HepG2 (cell line): ENCODE results near the gene TAF12. TPM values are rescaled to one million over a fixed set of nuclear protein-coding genes. Genes with fewer than 3 reads are reported as not detected.
"Not testable (repeated sequence)": the region's sequence is repeated elsewhere in the genome, so short reads cannot be mapped to it uniquely, and the experiment has no call there.

Experiments used
- ATAC-seq: fragments of 200-7000 bp; cut with Tn5 transposase; 3 replicates; pipeline ENCODE4 v1.9.1; 2020; ENCODE audit warnings: mild to moderate bottlenecking, moderate library complexity
- BruUV-seq: library from RNA; stranded (reverse); fragments of 400-500 nt; replicated peaks from 2 replicates; lab custom pipeline; 2021; lab: Mats Ljungman, UMichigan
- CTCF ChIA-PET: fragments of 300-600 bp; formaldehyde crosslinking; extraction: SDS; loops from one replicate; lab custom pipeline; 2021; ENCODE audit warnings: low total read pairs, inconsistent platforms, low intra/inter-chr PET ratio; lab: Yijun Ruan, JAX
- POLR2A ChIA-PET: fragments of 350-600 bp; sonication (Branson Sonifier 250); formaldehyde crosslinking; loops from one replicate; lab custom pipeline; 2020; ENCODE audit warnings: antibody characterized with exemption, inconsistent platforms; lab: Yijun Ruan, JAX
- DNase-seq: peaks from one replicate; pipeline ENCODE4 v3.0.0-alpha.2; 2015; ENCODE audit warnings: low spot score
- FAIRE-seq: peaks from 3 replicates; lab custom pipeline; 2011; peaks lifted over from hg19 to GRCh38; lab: Jason Lieb, UNC
- H2AFZ ChIP-seq: one replicate; pipeline ENCODE4 v1.6.1; 2011; ENCODE audit warnings: low read length, inconsistent platforms
- H3K27ac ChIP-seq: fragments of 300-600 bp; 3 replicates; pipeline ENCODE4 v1.8.0; 2011; ENCODE audit warnings: mixed run types, mild to moderate bottlenecking, mixed read lengths, low read length, inconsistent platforms; ENCODE audit not compliant: insufficient read depth; ENCODE audit errors: extremely low read length
- H3K27me3 ChIP-seq, 2 experiments: fragments of 200-600 bp in 1 of 2; 2 replicates in 1 of 2; 3 replicates in 1 of 2; pipeline versions ENCODE4 v1.6.0 to v1.8.0; 2011; ENCODE audit warnings: low read length in 2 of 2, mild to moderate bottlenecking in 2 of 2, moderate library complexity in 2 of 2, inconsistent platforms in 1 of 2; ENCODE audit not compliant: insufficient read depth in 2 of 2, control insufficient read depth in 1 of 2
- H3K36me3 ChIP-seq, 2 experiments: fragments of 200-600 bp in 1 of 2; replicated peaks in 1 of 2; 2 replicates in 1 of 2; 3 replicates in 1 of 2; pipeline versions ENCODE4 v1.5.1 to v1.8.0; 2011; ENCODE audit warnings: low read length in 2 of 2, inconsistent platforms in 1 of 2; ENCODE audit not compliant: insufficient read depth in 2 of 2, control insufficient read depth in 1 of 2
- H3K4me1 ChIP-seq: 2 replicates; pipeline ENCODE4 v1.5.1; 2012; ENCODE audit warnings: low read length, inconsistent platforms; ENCODE audit not compliant: insufficient read depth
- H3K4me2 ChIP-seq: 2 replicates; pipeline ENCODE4 v1.6.0; 2011; ENCODE audit warnings: low read depth, low read length, inconsistent platforms
- H3K4me3 ChIP-seq, 3 experiments: fragments of 200-600 bp in 1 of 3; sonication (generic), shearing (Covaris generic) in 1 of 3; replicated peaks in 1 of 3; 2 replicates each; pipeline ENCODE4 v1.5.1; 2011 to 2016; ENCODE audit warnings: low read length in 3 of 3, inconsistent platforms in 2 of 3, low read depth in 2 of 3, mild to moderate bottlenecking in 2 of 3, control low read depth in 1 of 3, mixed read lengths in 1 of 3; ENCODE audit not compliant: insufficient read depth in 1 of 3
- H3K79me2 ChIP-seq: one replicate; pipeline ENCODE4 v1.6.1; 2011; ENCODE audit warnings: low read length, inconsistent platforms; ENCODE audit not compliant: insufficient read depth
- H3K9ac ChIP-seq: 2 replicates; pipeline ENCODE4 v1.6.0; 2011; ENCODE audit warnings: mild to moderate bottlenecking, low read depth, low read length, inconsistent platforms; ENCODE audit not compliant: insufficient read depth
- H3K9me3 ChIP-seq: 2 replicates; pipeline ENCODE4 v1.5.1; 2012; ENCODE audit warnings: mild to moderate bottlenecking, low read length
- H4K20me1 ChIP-seq: 2 replicates; pipeline ENCODE4 v1.6.0; 2011; ENCODE audit warnings: inconsistent platforms, mild to moderate bottlenecking, low read length, moderate library complexity; ENCODE audit not compliant: insufficient read depth
- ARID4A ChIP-seq: sonication (generic); formaldehyde crosslinking; IDR thresholded peaks from 2 replicates; pipeline ENCODE4 v1.5.0; 2020; ENCODE audit warnings: mild to moderate bottlenecking, missing genetic modification reagents, borderline replicate concordance
- ERF ChIP-seq: IDR thresholded peaks from 2 replicates; pipeline ENCODE4 v1.6.1; 2018; ENCODE audit warnings: missing biosample characterization, missing genetic modification reagents
- IRX3 ChIP-seq: sonication (generic); formaldehyde crosslinking; IDR thresholded peaks from 2 replicates; pipeline ENCODE4 v1.8.1; 2023; ENCODE audit warnings: mild to moderate bottlenecking, low read depth, missing genetic modification reagents, borderline replicate concordance
- MIER2 ChIP-seq: IDR thresholded peaks from 2 replicates; pipeline ENCODE4 v1.6.1; 2016; ENCODE audit warnings: missing biosample characterization, missing genetic modification reagents
- POLR2AphosphoS5 ChIP-seq: IDR thresholded peaks from 2 replicates; pipeline ENCODE4 v1.6.1; 2012; ENCODE audit warnings: low read depth, low read length
- RBFOX2 ChIP-seq: fragments of 200-400 bp; formaldehyde crosslinking; IDR thresholded peaks from 2 replicates; pipeline ENCODE4 v1.6.1; 2017; ENCODE audit warnings: low read depth, mild to moderate bottlenecking, low read length
- SP4 ChIP-seq: sonication (generic); formaldehyde crosslinking; IDR thresholded peaks from 2 replicates; pipeline ENCODE4 v1.8.1; 2023; ENCODE audit warnings: mild to moderate bottlenecking, missing genetic modification reagents
- ZFP82 ChIP-seq: sonication (generic); formaldehyde crosslinking; IDR thresholded peaks from 2 replicates; pipeline ENCODE4 v1.5.1; 2020; ENCODE audit warnings: mild to moderate bottlenecking, missing genetic modification reagents, borderline replicate concordance
- ZNF12 ChIP-seq: sonication (generic); formaldehyde crosslinking; IDR thresholded peaks from 2 replicates; pipeline ENCODE4 v1.5.0; 2020; ENCODE audit warnings: missing genetic modification reagents
- ZNF24 ChIP-seq: fragments of 450-650 bp; IDR thresholded peaks from 2 replicates; pipeline ENCODE4 v1.6.1; 2017; ENCODE audit warnings: antibody characterized with exemption, mild to moderate bottlenecking
- ZNF740 ChIP-seq: sonication (generic); formaldehyde crosslinking; IDR thresholded peaks from 2 replicates; pipeline ENCODE4 v1.4.0; 2020; ENCODE audit warnings: missing genetic modification reagents
- ZNF746 ChIP-seq: sonication (generic); formaldehyde crosslinking; IDR thresholded peaks from 2 replicates; pipeline ENCODE4 v1.8.0; 2022; ENCODE audit warnings: mild to moderate bottlenecking, missing genetic modification reagents
- WGBS: methylation state at CpG from one replicate; pipeline ENCODE4 v1.1.6; 2017; ENCODE audit warnings: low lambda C conversion rate; 5-methylcytosine and 5-hydroxymethylcytosine counted together
- in situ Hi-C: cut with HindIII; loops from 2 replicates; pipeline ENCODE4 v1.10.0; 2017; ENCODE audit warnings: low pct_unique_long_range_greater_than_20kb; ENCODE audit not compliant: extremely low pct_ligation_motif_present
- intact Hi-C: fragments of 100-400 bp; cut with micrococcal nuclease; formaldehyde crosslinking; loops from one replicate; pipeline ENCODE4 v1.10.0; 2022; ENCODE audit not compliant: unreplicated experiment
- polyA plus RNA-seq, 8 experiments: library from polyadenylated mRNA; depleted of rRNA in 3 of 8; stranded (reverse) in 7 of 8; unstranded in 1 of 8; fragments of >200 nt; fragmentation: Illumina TruSeq in 4 of 8; extraction: Trizol in 4 of 8; gene quantifications; 2 replicates each; pipeline versions ENCODE4 v1.2.1 to v1.2.3, GENCODE V29; 2011 to 2016; ENCODE audit warnings: low read depth in 4 of 8, missing spikeins in 1 of 8, mixed read lengths in 1 of 8; ENCODE audit not compliant: insufficient read depth in 1 of 8
- total RNA-seq, 5 experiments: library from RNA; depleted of rRNA; stranded (reverse); fragments of >200 nt; fragmentation: Illumina TruSeq; extraction: Trizol; gene quantifications; 2 replicates each; pipeline ENCODE4 v1.2.3, GENCODE V29; 2016; ENCODE audit warnings: low read depth in 1 of 5
- TF ChIP-seq, protein P1 (sequence below): sonication (generic); formaldehyde crosslinking; IDR thresholded peaks from 2 replicates; pipeline ENCODE4 v1.9.0; 2021; ENCODE audit warnings: missing genetic modification reagents, borderline replicate concordance

The TAF12 gene
- total and polyA plus RNA-seq, 2 of the 13 experiments (the other 11 are each of a cell fraction or from before 2014, with no cell fraction given), result 16.3 to 17.1 TPM

DNA sequence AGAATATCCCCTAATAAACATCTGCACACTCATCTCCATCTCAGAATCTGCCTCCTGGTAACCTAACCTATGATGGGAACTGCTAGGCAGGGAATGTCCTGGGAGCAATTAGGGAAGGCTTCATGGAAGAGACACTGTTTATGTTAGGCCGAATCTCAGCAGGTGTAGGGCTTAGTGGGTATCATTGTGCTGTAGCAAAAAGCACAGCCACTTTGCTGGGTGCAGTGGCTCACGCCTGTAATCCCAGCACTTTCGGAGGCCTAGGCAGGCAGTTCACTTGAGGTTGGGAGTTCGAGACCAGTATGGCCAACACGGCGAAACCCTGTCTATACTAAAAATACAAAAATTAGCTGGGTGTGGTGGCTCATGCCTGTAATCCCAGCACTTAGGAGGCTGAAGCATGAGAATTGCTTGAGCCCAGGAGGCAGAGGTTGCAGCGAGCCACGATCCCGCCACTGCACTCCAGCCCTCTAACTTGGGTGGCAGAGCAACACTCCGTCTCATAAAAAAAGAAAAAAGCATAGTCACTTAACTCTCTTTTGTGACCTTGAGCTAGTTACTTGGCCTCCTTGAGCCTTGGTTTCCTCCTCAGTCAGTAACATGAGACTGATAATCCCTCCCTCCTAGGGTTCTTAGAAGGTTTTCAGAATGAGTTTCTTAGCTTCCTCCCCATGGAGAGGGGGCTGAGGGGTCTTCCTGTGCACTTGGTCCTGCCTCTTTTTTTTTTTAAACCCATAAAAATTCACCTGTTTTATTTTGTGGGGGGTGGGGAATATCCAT is 47.3 kb downstream of the TAF12 start (continued):
- TF ChIP-seq, protein P1, sequence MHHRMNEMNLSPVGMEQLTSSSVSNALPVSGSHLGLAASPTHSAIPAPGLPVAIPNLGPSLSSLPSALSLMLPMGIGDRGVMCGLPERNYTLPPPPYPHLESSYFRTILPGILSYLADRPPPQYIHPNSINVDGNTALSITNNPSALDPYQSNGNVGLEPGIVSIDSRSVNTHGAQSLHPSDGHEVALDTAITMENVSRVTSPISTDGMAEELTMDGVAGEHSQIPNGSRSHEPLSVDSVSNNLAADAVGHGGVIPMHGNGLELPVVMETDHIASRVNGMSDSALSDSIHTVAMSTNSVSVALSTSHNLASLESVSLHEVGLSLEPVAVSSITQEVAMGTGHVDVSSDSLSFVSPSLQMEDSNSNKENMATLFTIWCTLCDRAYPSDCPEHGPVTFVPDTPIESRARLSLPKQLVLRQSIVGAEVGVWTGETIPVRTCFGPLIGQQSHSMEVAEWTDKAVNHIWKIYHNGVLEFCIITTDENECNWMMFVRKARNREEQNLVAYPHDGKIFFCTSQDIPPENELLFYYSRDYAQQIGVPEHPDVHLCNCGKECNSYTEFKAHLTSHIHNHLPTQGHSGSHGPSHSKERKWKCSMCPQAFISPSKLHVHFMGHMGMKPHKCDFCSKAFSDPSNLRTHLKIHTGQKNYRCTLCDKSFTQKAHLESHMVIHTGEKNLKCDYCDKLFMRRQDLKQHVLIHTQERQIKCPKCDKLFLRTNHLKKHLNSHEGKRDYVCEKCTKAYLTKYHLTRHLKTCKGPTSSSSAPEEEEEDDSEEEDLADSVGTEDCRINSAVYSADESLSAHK (CRISPR knock-in tag), result no peak
- TF ChIP-seq ZNF746, result no peak
- no peak for TF ChIP-seq IRX3
- TF ChIP-seq MIER2 (CRISPR knock-in tag), result no peak
- TF ChIP-seq ZNF24, result no peak
- no peak for TF ChIP-seq ERF
- no peak for TF ChIP-seq ZNF12 (CRISPR knock-in tag)

GRCh38 chr1:28594686-28595411 is 48.0 kb downstream of the TAF12 start:
- H3K27ac ChIP-seq, ATAC-seq, H3K36me3 ChIP-seq, FAIRE-seq, CTCF ChIA-PET, H3K27me3 ChIP-seq, H2AFZ ChIP-seq, H3K9me3 ChIP-seq, DNase-seq, BruUV-seq, H3K9ac ChIP-seq: not testable (repeated sequence)
- intact Hi-C loops, result loop anchor here (1.0 kb wide), 1 partner anchor 26 kb away; no protein-coding TSS in a partner anchor
- WGBS, result 87% methylated on average over 7 of the region's 7 CpGs
- H3K4me2 ChIP-seq, result peak overlapping the region; percentile 39
- H4K20me1 ChIP-seq, result peaks cover 11% of the 10 kb centered on the region; the same call in 1 of the 2 replicates
- POLR2A ChIA-PET, result interaction anchor here (7.8 kb wide), 1 partner anchor 15 kb away, joined by 139 read pairs; no protein-coding TSS in a partner anchor
- H3K4me1 ChIP-seq, result peaks cover 48% of the 10 kb centered on the region
- H3K79me2 ChIP-seq, result peaks cover 14% of the 10 kb centered on the region
- in situ Hi-C loops, result loop anchor here (25.0 kb wide), 1 partner anchor 358 kb away; the partner anchor contains the start of genes ATP5IF1 and DNAJC8
- H3K4me3 ChIP-seq, result peak overlapping the region in 1 of 3 experiments; percentile 91; a peak in 1 of 6 replicates
- TF ChIP-seq ZNF740 (0 out of 2 replicates have a peak, but pooled peaks have one; percentile 47), ARID4A (peak; percentile 7; the same call in 1 of the 2 replicates), POLR2AphosphoS5 (peak; percentile 13; the same call in 1 of the 2 replicates), ZFP82 (CRISPR knock-in tag) (0 out of 2 replicates have a peak, but pooled peaks have one; percentile 41), SP4 (0 out of 2 replicates have a peak, but pooled peaks have one; percentile 14), RBFOX2 (peak; percentile 36; the same call in 1 of the 2 replicates)
